Measurements from ENCODE around the gene ATL2. TPM values are rescaled to one million over a fixed set of nuclear protein-coding genes. Genes with fewer than 3 reads are reported as not detected.

The ATL2 gene
- total RNA-seq, 1 experiment from 2014 or later, result 66.7 TPM

GRCh38 chr2:38294597-38294996, 82.5 kb downstream of the ATL2 start:
- no peaks in the 10 kb centered on the region for H3K9me3 Mint-ChIP-seq

More at GRCh38 chr2:38294597-38294996, 82.5 kb downstream of the ATL2 start:
- Histone ChIP-seq H3K27ac (ENCODE audit: insufficient read length, low read depth, low read length) (no peak overlapping the region), H4K8ac (replicated peaks; ENCODE audit: insufficient read length, low read depth, low read length) (no peak overlapping the region), H2BK20ac (ENCODE audit: low read depth, low read length, poor library complexity, severe bottlenecking) (no peak overlapping the region), H3K23ac (ENCODE audit: insufficient read length, low read depth, low read length) (no peak overlapping the region), H2BK12ac (ENCODE audit: insufficient read length, low read depth, low read length) (no peak overlapping the region), H3K4me1 (ENCODE audit: insufficient read depth, low read length) (no peaks in the 10 kb centered on the region; the same call in 1 of the 2 replicates), H3K9me3 (ENCODE audit: control insufficient read depth, low read depth, low read length) (no peaks in the 10 kb centered on the region), H4K91ac (ENCODE audit: insufficient read length, low read depth, low read length) (no peak overlapping the region), H3K23me2 (ENCODE audit: insufficient read length, low read depth, low read length, poor library complexity, severe bottlenecking) (no peaks in the 10 kb centered on the region), H2BK5ac (ENCODE audit: insufficient read length, low read length) (no peak overlapping the region), H2BK15ac (ENCODE audit: low read depth, low read length) (no peak overlapping the region), H3K79me2 (ENCODE audit: insufficient read depth, low read length) (no peaks in the 10 kb centered on the region), H3K27me3 (ENCODE audit: insufficient read depth, low read length) (no peaks in the 10 kb centered on the region), H3K9ac (ENCODE audit: extremely low read depth, insufficient read length, low read length) (no peak overlapping the region), H2BK120ac (ENCODE audit: low read depth, low read length, poor library complexity, severe bottlenecking) (no peak overlapping the region), H3K56ac (ENCODE audit: insufficient read length, low read depth, low read length) (no peak overlapping the region), H3K14ac (ENCODE audit: insufficient read depth, low read length) (no peak overlapping the region), H2AFZ (ENCODE audit: low read length) (no peak overlapping the region), H3K4ac (ENCODE audit: low read depth, low read length) (no peak overlapping the region), H3K18ac (ENCODE audit: insufficient read length, low read depth, low read length) (no peak overlapping the region), H4K20me1 (ENCODE audit: control insufficient read depth, insufficient read depth, insufficient read length) (no peaks in the 10 kb centered on the region), H2AK5ac (ENCODE audit: insufficient read length, low read length) (no peak overlapping the region), H3K4me2 (ENCODE audit: insufficient read depth, insufficient read length, low read length) (no peak overlapping the region), H4K5ac (ENCODE audit: insufficient read length, low read depth, low read length) (no peak overlapping the region), H3T11ph (ENCODE audit: low read length) (no peak overlapping the region), H3K79me1 (ENCODE audit: insufficient read depth, low read depth, low read length, poor library complexity, severe bottlenecking) (no peaks in the 10 kb centered on the region)
- no peaks in the 10 kb centered on the region for H3K27me3 Mint-ChIP-seq (ENCODE audit: low read depth)
- no peak for DNase-seq
- H3K27ac Mint-ChIP-seq, result no peak overlapping the region
- no peak overlapping the region for H3K4me3 Mint-ChIP-seq
- TF ChIP-seq CTCF (conservative IDR thresholded peaks at IDR 0.05), result no peak
- peaks cover 27 to 44% (median 42%) of the 10 kb centered on the region in 3 experiments; a peak in 6 of 7 replicates for H3K36me3 Mint-ChIP-seq (ENCODE audit: insufficient read depth in 1 of 3, low read depth in 3 of 3)
- peaks cover 4 to 6% of the 10 kb centered on the region in 2 experiments for H3K4me1 Mint-ChIP-seq

Measured in H9 (cell line).